Stimulated activated CD8-positive, alpha-beta memory T cell treated with anti-CD3 and anti-CD28 coated beads, Interleukin-2, amount 100 ng/mL, for 48 hours (primary cell): ENCODE data around the gene DSCAM.

Source experiments
- DNase-seq, 2 donors: peaks; one replicate each; pipeline ENCODE4 v3.0.0-alpha.2; 2020; ENCODE audit warnings: low read depth in 2 of 2

Gene DSCAM

GRCh38 chr21:40134731-40135492 lies 712.0 kb downstream of the DSCAM start:
- no peak for DNase-seq

GRCh38 chr21:40130476-40130875 lies 716.5 kb downstream of the DSCAM start:
- no peak for DNase-seq

GRCh38 chr21:40129809-40130208 lies 717.1 kb downstream of the DSCAM start:
- no peak for DNase-seq

GRCh38 chr21:40128891-40129290 lies 718.1 kb downstream of the DSCAM start:
- no peak for DNase-seq

GRCh38 chr21:40120940-40121575 lies 725.9 kb downstream of the DSCAM start:
- DNase-seq, result no peak

GRCh38 chr21:40118527-40118926 lies 728.4 kb downstream of the DSCAM start:
- DNase-seq, result no peak

- no peak for DNase-seq
These were observed 729.7 kb downstream of the DSCAM start for GRCh38 chr21:40117236-40117635.

- DNase-seq, result no peak
These were observed 731.2 kb downstream of the DSCAM start for GRCh38 chr21:40115775-40116174.

GRCh38 chr21:40102682-40103081 lies 744.3 kb downstream of the DSCAM start:
- DNase-seq, result no peak

GRCh38 chr21:40099809-40100208 lies 747.1 kb downstream of the DSCAM start:
- no peak for DNase-seq

GRCh38 chr21:40095477-40095876 lies 751.5 kb downstream of the DSCAM start:
- no peak for DNase-seq

- DNase-seq, result no peak
These were observed 766.6 kb downstream of the DSCAM start for GRCh38 chr21:40080385-40080784.

GRCh38 chr21:40074710-40075109 lies 772.2 kb downstream of the DSCAM start:
- DNase-seq, result no peak

GRCh38 chr21:40074198-40074597 lies 772.8 kb downstream of the DSCAM start:
- no peak for DNase-seq

- DNase-seq, result no peak
These were observed 773.3 kb downstream of the DSCAM start for GRCh38 chr21:40073642-40074041.

- no peak for DNase-seq
These were observed 776.1 kb downstream of the DSCAM start for GRCh38 chr21:40070871-40071270.

GRCh38 chr21:40067751-40068150 lies 779.2 kb downstream of the DSCAM start:
- no peak for DNase-seq

GRCh38 chr21:40066221-40066620 lies 780.7 kb downstream of the DSCAM start:
- no peak for DNase-seq

GRCh38 chr21:40060083-40060677 lies 786.8 kb downstream of the DSCAM start:
- no peak for DNase-seq

- no peak for DNase-seq
These were observed 789.6 kb downstream of the DSCAM start for GRCh38 chr21:40057331-40057730.

- no peak for DNase-seq
These were observed 790.9 kb downstream of the DSCAM start for GRCh38 chr21:40056031-40056430.

GRCh38 chr21:40054403-40054802 lies 792.6 kb downstream of the DSCAM start:
- DNase-seq, result no peak

- DNase-seq, result no peak
These were observed 794.0 kb downstream of the DSCAM start for GRCh38 chr21:40053007-40053406.
